Activated CD4-positive, alpha-beta T cell treated with anti-CD3 and anti-CD28 coated beads, Interleukin-2, Interleukin-4, amounts not matched to agents 100 ng/mL and 50 ng/mL, durations not matched to agents 16 hours and 8 hours (primary cell): ENCODE results near the gene IFTAP.
"Not testable (repeated sequence)": the region's sequence is repeated elsewhere in the genome, so short reads cannot be mapped to it uniquely, and the experiment has no call there.

ENCODE experiments used
- DNase-seq: peaks from one replicate; pipeline ENCODE4 v3.0.0-alpha.2; 2020; ENCODE audit warnings: low spot score

IFTAP gene

GRCh38 chr11:36638556-36638955, 44.3 kb downstream of the IFTAP start:
- DNase-seq: no peak

- no peak for DNase-seq
Observed at GRCh38 chr11:36657610-36658267, 63.4 kb downstream of the IFTAP start.

GRCh38 chr11:36661359-36661758, 67.1 kb downstream of the IFTAP start:
- DNase-seq: not testable (repeated sequence)

- peak; percentile 45 for DNase-seq
Observed at GRCh38 chr11:36672815-36673450, 78.6 kb downstream of the IFTAP start.

- not testable (repeated sequence) for DNase-seq
Observed at GRCh38 chr11:36679547-36679946, 85.2 kb downstream of the IFTAP start.

GRCh38 chr11:36683818-36684217, 89.5 kb downstream of the IFTAP start:
- no peak for DNase-seq

- DNase-seq: no peak
Observed at GRCh38 chr11:36684840-36685801, 90.8 kb downstream of the IFTAP start.

GRCh38 chr11:36688132-36688531, 93.8 kb downstream of the IFTAP start:
- DNase-seq: no peak

- no peak for DNase-seq
Observed at GRCh38 chr11:36688571-36689291, 94.4 kb downstream of the IFTAP start.

GRCh38 chr11:36689442-36689841, 95.1 kb downstream of the IFTAP start:
- DNase-seq: no peak

GRCh38 chr11:36692704-36693103, 98.4 kb downstream of the IFTAP start:
- no peak for DNase-seq

- no peak for DNase-seq
Observed at GRCh38 chr11:36693139-36693843, 99.0 kb downstream of the IFTAP start.

- DNase-seq: no peak
Observed at GRCh38 chr11:36695111-36695510, 100.8 kb downstream of the IFTAP start.

- DNase-seq: no peak
Observed at GRCh38 chr11:36695571-36695970, 101.3 kb downstream of the IFTAP start.

- DNase-seq: no peak
Observed at GRCh38 chr11:36696550-36696949, 102.2 kb downstream of the IFTAP start.

GRCh38 chr11:36699271-36699670, 105.0 kb downstream of the IFTAP start:
- DNase-seq: no peak

GRCh38 chr11:36700246-36700645, 105.9 kb downstream of the IFTAP start:
- DNase-seq: no peak

- DNase-seq: peak; percentile 30
Observed at GRCh38 chr11:36702330-36703054, 108.2 kb downstream of the IFTAP start.

- DNase-seq: no peak
Observed at GRCh38 chr11:36703055-36703404, 108.7 kb downstream of the IFTAP start.
